IMR-90 (cell line): ENCODE data around the gene OR5H14. TPM values are rescaled to one million over a fixed set of nuclear protein-coding genes. Genes with fewer than 3 reads are reported as not detected.

Experiments used
- ATAC-seq: fragments of 200-7000 bp; cut with Tn5 transposase; 2 replicates; pipeline ENCODE4 v1.9.1; 2020; ENCODE audit warnings: low read depth, mild to moderate bottlenecking, moderate library complexity
- BruUV-seq: library from RNA; stranded (reverse); fragments of 400-500 nt; replicated peaks from 2 replicates; lab custom pipeline; 2021; lab: Mats Ljungman, UMichigan
- CTCF ChIA-PET: fragments of 300-600 bp; formaldehyde crosslinking; extraction: SDS; loops from one replicate; lab custom pipeline; 2021; ENCODE audit warnings: antibody characterized with exemption; lab: Yijun Ruan, JAX
- POLR2A ChIA-PET: fragments of 300-600 bp; sonication (Branson Sonifier 250); formaldehyde crosslinking; loops from one replicate; lab custom pipeline; 2022; ENCODE audit warnings: antibody characterized with exemption; ENCODE audit not compliant: unreplicated experiment; lab: Charles Lee
- DNase-seq: peaks from one replicate; pipeline ENCODE4 v3.0.0; 2013
- H2AFZ ChIP-seq: replicated peaks from 2 replicates; pipeline ENCODE3; 2013; ENCODE audit warnings: low read length, mild to moderate bottlenecking; ENCODE audit not compliant: poor library complexity
- H2AK5ac ChIP-seq: 2 replicates; pipeline ENCODE4 v1.6.1; 2013; ENCODE audit warnings: low read depth, low read length, inconsistent platforms
- H2AK9ac ChIP-seq: replicated peaks from 2 replicates; pipeline ENCODE3; 2013; ENCODE audit warnings: mild to moderate bottlenecking, low read depth, low read length, moderate library complexity; ENCODE audit not compliant: poor library complexity
- H2BK120ac ChIP-seq: 2 replicates; pipeline ENCODE4 v1.6.1; 2013; ENCODE audit warnings: low read depth, low read length, inconsistent platforms
- H2BK15ac ChIP-seq: 3 replicates; pipeline ENCODE4 v1.6.1; 2013; ENCODE audit warnings: low read depth, low read length, inconsistent platforms
- H2BK20ac ChIP-seq: 2 replicates; pipeline ENCODE4 v1.6.1; 2013; ENCODE audit warnings: low read depth, mild to moderate bottlenecking, inconsistent platforms, low read length, moderate library complexity
- H2BK5ac ChIP-seq: 2 replicates; pipeline ENCODE4 v1.6.1; 2013; ENCODE audit warnings: mild to moderate bottlenecking, low read depth, low read length, inconsistent platforms; ENCODE audit not compliant: poor library complexity, severe bottlenecking
- H3K14ac ChIP-seq: replicated peaks from 2 replicates; pipeline ENCODE4 v1.6.1; 2013; ENCODE audit warnings: low read depth, low read length, inconsistent platforms
- H3K18ac ChIP-seq: 2 replicates; pipeline ENCODE4 v1.6.1; 2013; ENCODE audit warnings: low read depth, low read length, control low read depth
- H3K23ac ChIP-seq: 2 replicates; pipeline ENCODE4 v1.6.1; 2013; ENCODE audit warnings: low read depth, low read length, inconsistent platforms
- H3K27ac ChIP-seq: 2 replicates; pipeline ENCODE4 v1.5.1; 2013; ENCODE audit warnings: mild to moderate bottlenecking, control low read depth, low read length; ENCODE audit not compliant: insufficient read depth
- H3K27me3 ChIP-seq: 2 replicates; pipeline ENCODE4 v1.6.1; 2013; ENCODE audit warnings: low read length; ENCODE audit not compliant: control insufficient read depth, insufficient read depth
- H3K36me3 ChIP-seq: 2 replicates; pipeline ENCODE4 v1.6.1; 2013; ENCODE audit warnings: low read length, mixed read lengths; ENCODE audit not compliant: control insufficient read depth, insufficient read depth
- H3K4ac ChIP-seq: 2 replicates; pipeline ENCODE4 v1.6.1; 2013; ENCODE audit warnings: low read depth, low read length, inconsistent platforms
- H3K4me1 ChIP-seq: 2 replicates; pipeline ENCODE4 v1.6.1; 2013; ENCODE audit warnings: low read length, mixed read lengths; ENCODE audit not compliant: control insufficient read depth, insufficient read depth
- H3K4me2 ChIP-seq: 2 replicates; pipeline ENCODE4 v1.6.1; 2013; ENCODE audit warnings: low read depth, mild to moderate bottlenecking, control low read depth, low read length, moderate library complexity
- H3K4me3 ChIP-seq: 2 replicates; pipeline ENCODE4 v1.5.1; 2013; ENCODE audit warnings: low read depth, mild to moderate bottlenecking, control low read depth, low read length, moderate library complexity; ENCODE audit not compliant: insufficient read depth
- H3K56ac ChIP-seq: 2 replicates; pipeline ENCODE4 v1.6.1; 2013; ENCODE audit warnings: low read length, inconsistent platforms; ENCODE audit not compliant: insufficient read depth; ENCODE audit errors: extremely low read depth
- H3K79me1 ChIP-seq, 2 experiments: 2 replicates each; pipeline ENCODE4 v1.6.1; 2013; ENCODE audit warnings: low read length in 2 of 2, inconsistent platforms in 1 of 2, low read depth in 1 of 2
- H3K9ac ChIP-seq: 2 replicates; pipeline ENCODE4 v1.6.1; 2013; ENCODE audit warnings: low read depth, low read length, control low read depth
- H3K9me1 ChIP-seq: 2 replicates; pipeline ENCODE4 v1.6.1; 2013; ENCODE audit warnings: low read length, inconsistent platforms; ENCODE audit not compliant: insufficient read depth
- H3K9me3 ChIP-seq: 2 replicates; pipeline ENCODE4 v1.6.1; 2013; ENCODE audit warnings: low read length; ENCODE audit not compliant: control insufficient read depth, insufficient read depth
- H4K20me1 ChIP-seq: 2 replicates; pipeline ENCODE4 v1.6.1; 2013; ENCODE audit warnings: low read length, inconsistent platforms; ENCODE audit not compliant: insufficient read depth
- H4K5ac ChIP-seq: 2 replicates; pipeline ENCODE4 v1.6.1; 2013; ENCODE audit warnings: mild to moderate bottlenecking, low read depth, low read length, control low read depth
- H4K8ac ChIP-seq, 2 experiments: 2 replicates each; pipeline ENCODE4 v1.6.1; 2013; ENCODE audit warnings: low read depth in 2 of 2, low read length in 2 of 2, control low read depth in 1 of 2, inconsistent platforms in 1 of 2
- H4K91ac ChIP-seq: 2 replicates; pipeline ENCODE4 v1.6.1; 2013; ENCODE audit warnings: low read depth, low read length, inconsistent platforms; ENCODE audit not compliant: insufficient read depth
- BHLHE40 ChIP-seq: fragments of 150-350 bp; IDR thresholded peaks from 2 replicates; pipeline ENCODE4 v1.6.1; 2016; ENCODE audit warnings: mild to moderate bottlenecking, low read depth, low read length
- CEBPB ChIP-seq: IDR thresholded peaks from 2 replicates; pipeline ENCODE4 v1.6.1; 2012; ENCODE audit warnings: low read depth, low read length, improper control_type of control experiment
- CTCF ChIP-seq: conservative IDR thresholded peaks from 2 replicates; pipeline ENCODE4 v1.5.1; 2012; ENCODE audit warnings: mild to moderate bottlenecking, low read depth, low read length, improper control_type of control experiment
- ELK1 ChIP-seq: fragments of 150-350 bp; IDR thresholded peaks from 2 replicates; pipeline ENCODE4 v1.6.1; 2016; ENCODE audit warnings: low read depth, mild to moderate bottlenecking, low read length, moderate library complexity, borderline replicate concordance
- FOS ChIP-seq: fragments of 150-350 bp; IDR thresholded peaks from 2 replicates; pipeline ENCODE4 v1.6.1; 2016; ENCODE audit warnings: low read depth, low read length
- MAFK ChIP-seq: IDR thresholded peaks from 2 replicates; pipeline ENCODE4 v1.6.1; 2012; ENCODE audit warnings: low read depth, low read length, improper control_type of control experiment
- MAZ ChIP-seq: IDR thresholded peaks from 2 replicates; pipeline ENCODE4 v1.6.1; 2012; ENCODE audit warnings: low read depth, mild to moderate bottlenecking, low read length, improper control_type of control experiment, moderate library complexity, borderline replicate concordance
- MXI1 ChIP-seq: IDR thresholded peaks from 2 replicates; pipeline ENCODE4 v1.6.1; 2012; ENCODE audit warnings: low read depth, mild to moderate bottlenecking, low read length, moderate library complexity, borderline replicate concordance
- NFE2L2 ChIP-seq: fragments of 150-350 bp; IDR thresholded peaks from 2 replicates; pipeline ENCODE4 v1.6.1; 2016; ENCODE audit warnings: low read depth, mild to moderate bottlenecking, low read length
- POLR2A ChIP-seq: IDR thresholded peaks from 2 replicates; pipeline ENCODE4 v1.6.1; 2012; ENCODE audit warnings: mild to moderate bottlenecking, low read depth, low read length
- RAD21 ChIP-seq: IDR thresholded peaks from 2 replicates; pipeline ENCODE4 v1.6.1; 2012; ENCODE audit warnings: low read length, improper control_type of control experiment
- RCOR1 ChIP-seq: IDR thresholded peaks from 2 replicates; pipeline ENCODE4 v1.6.1; 2012; ENCODE audit warnings: mild to moderate bottlenecking, low read length, improper control_type of control experiment; ENCODE audit not compliant: insufficient replicate concordance
- RFX5 ChIP-seq: IDR thresholded peaks from 2 replicates; pipeline ENCODE4 v1.8.0; 2012; ENCODE audit warnings: low read depth, mild to moderate bottlenecking, low read length, moderate library complexity
- SMC3 ChIP-seq: fragments of 150-350 bp; IDR thresholded peaks from 2 replicates; pipeline ENCODE4 v1.6.1; 2016; ENCODE audit warnings: low read depth, mild to moderate bottlenecking, antibody characterized with exemption, low read length, moderate library complexity
- USF2 ChIP-seq: fragments of 150-350 bp; IDR thresholded peaks from 2 replicates; pipeline ENCODE4 v1.6.1; 2017; ENCODE audit warnings: mild to moderate bottlenecking, antibody characterized with exemption, low read length, low read depth
- WGBS, 2 experiments: methylation state at CpG; one replicate each; pipeline versions ENCODE4 v1.1.5 to v1.1.7; 2013; ENCODE audit warnings: missing lambda C conversion rate in 2 of 2; ENCODE audit not compliant: insufficient read length in 1 of 2; ENCODE audit errors: extremely low coverage in 2 of 2; 5-methylcytosine and 5-hydroxymethylcytosine counted together
- dilution Hi-C: fragments of 300-500 bp; cut with HindIII; formaldehyde crosslinking; loops from one replicate; pipeline ENCODE4 v1.14.3; 2018; ENCODE audit warnings: low sequenced_read_pairs; ENCODE audit not compliant: unreplicated experiment
- in situ Hi-C: fragments of 300-500 bp; cut with MboI; formaldehyde crosslinking; loops from 3 replicates; pipeline ENCODE4 v1.14.3; 2019; ENCODE audit warnings: low sequenced_read_pairs, inconsistent platforms, mixed read lengths
- intact Hi-C: fragments of 100-400 bp; cut with micrococcal nuclease; formaldehyde crosslinking; loops from 2 replicates; pipeline ENCODE4 v1.10.0; 2022
- polyA plus RNA-seq, 3 experiments: library from polyadenylated mRNA; depleted of rRNA; stranded (reverse); fragments of >200 nt; gene quantifications; 2 replicates each; pipeline ENCODE4 v1.2.3, GENCODE V29; 2012; ENCODE audit warnings: low replicate concordance in 1 of 3
- total RNA-seq: library from RNA; depleted of rRNA; stranded (reverse); fragments of >200 nt; gene quantifications from 2 replicates; pipeline ENCODE4 v1.2.3, GENCODE V29; 2012

Gene OR5H14
- total and polyA plus RNA-seq, 2 of the 4 experiments (the other 2 are of a cell fraction): not detected

- WGBS, 2 experiments: no CpG with 5 or more reads among the region's 1 CpG
- no TSS peak for BruUV-seq
- Histone ChIP-seq H3K9me1 (no peaks in the 10 kb centered on the region), H2BK15ac (no peak overlapping the region), H3K9ac (no peak overlapping the region), H3K14ac (no peak overlapping the region), H3K4ac (no peak overlapping the region), H3K79me1 (no peaks in the 10 kb centered on the region), H4K20me1 (no peaks in the 10 kb centered on the region), H3K27me3 (no peaks in the 10 kb centered on the region), H3K18ac (no peak overlapping the region), H2BK5ac (no peak overlapping the region), H4K5ac (no peak overlapping the region), H3K23ac (no peak overlapping the region), H3K9me3 (no peaks in the 10 kb centered on the region), H2AK5ac (no peak overlapping the region), H3K4me3 (no peak overlapping the region), H2AFZ (no peak overlapping the region), H3K56ac (no peak overlapping the region), H2AK9ac (no peak overlapping the region), H3K27ac (no peak overlapping the region), H3K4me2 (no peak overlapping the region), H3K36me3 (no peaks in the 10 kb centered on the region), H4K91ac (no peak overlapping the region), H2BK20ac (no peak overlapping the region), H2BK120ac (no peak overlapping the region), H4K8ac (no peak overlapping the region), H3K4me1 (no peaks in the 10 kb centered on the region)
- TF ChIP-seq FOS (no peak), RCOR1 (no peak), CEBPB (no peak), USF2 (no peak), RFX5 (no peak), BHLHE40 (no peak), CTCF (no peak), RAD21 (no peak), POLR2A (no peak), NFE2L2 (no peak), ELK1 (no peak), MAZ (no peak), SMC3 (no peak), MXI1 (no peak), MAFK (no peak)
- DNase-seq: no peak
- dilution Hi-C loops (no loop called here), in situ Hi-C loops (no loop called here), intact Hi-C loops (no loop called here)
- ChIA-PET POLR2A (no interaction called here), CTCF (no interaction called here)
- no peak for ATAC-seq
Observed at GRCh38 chr3:98171071-98171470, 23.8 kb downstream of the OR5H14 start.
